ENCODE measurements around the gene RBM15B. TPM values are rescaled to one million over a fixed set of nuclear protein-coding genes. Genes with fewer than 3 reads are reported as not detected.

RBM15B gene
- total and polyA plus RNA-seq, 4 donors, result 8.4 to 31.8 (median 17.7) TPM

DNA sequence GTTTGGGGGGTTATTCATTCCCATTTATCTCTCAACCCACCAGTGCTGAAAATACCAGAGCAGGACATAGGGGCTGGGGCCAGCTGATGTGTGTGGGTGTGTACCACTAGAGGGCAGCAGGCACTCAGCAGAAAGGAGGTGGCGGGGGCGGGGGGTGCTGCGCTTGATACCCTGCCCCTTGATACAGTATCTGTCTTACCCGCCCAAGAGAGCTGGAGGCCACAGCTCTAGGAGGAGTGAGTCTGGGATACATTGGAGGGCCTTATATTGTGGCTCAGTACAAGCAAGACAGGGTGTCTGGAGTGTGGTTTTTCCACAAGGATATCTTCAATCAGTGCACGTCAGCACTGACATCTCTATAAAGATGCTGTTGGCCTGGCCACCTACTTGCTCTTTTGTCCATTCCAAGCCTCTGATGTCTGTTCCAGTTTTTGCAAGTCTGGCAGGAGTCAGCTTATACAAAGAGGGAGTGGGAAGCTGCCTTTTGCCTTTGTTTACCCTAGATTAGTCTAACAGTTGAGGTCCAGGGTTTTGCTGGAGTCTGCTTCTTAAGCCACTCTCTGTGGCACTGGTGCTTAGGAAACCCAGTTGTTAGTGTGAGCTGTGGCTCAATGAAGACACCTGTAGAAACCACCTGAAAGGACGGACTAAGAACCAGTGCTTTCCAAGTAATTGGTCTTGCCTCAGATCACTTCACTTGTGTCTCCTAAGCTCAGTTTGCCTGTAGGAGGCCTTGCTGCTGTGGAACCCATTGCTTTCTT is 1.5 kb upstream of the RBM15B start:
- peak; percentile 46 for TF ChIP-seq CTCF (IDR thresholded peaks at IDR 0.05; ENCODE audit: control extremely low read depth, extremely low read depth)
- Histone ChIP-seq H3K4me3 (no peak overlapping the region), H3K36me3 (ENCODE audit: control insufficient read depth in 4 of 4, insufficient read depth in 4 of 4, low read length in 4 of 4) (peaks cover 5 to 47% (median 34%) of the 10 kb centered on the region in 4 donors), H3K4me1 (ENCODE audit: control insufficient read depth in 5 of 5, insufficient read depth in 5 of 5, low read length in 5 of 5) (peaks cover 0 to 53% (median 20%) of the 10 kb centered on the region in 5 donors), H3K9ac (ENCODE audit: insufficient read depth in 1 of 2, low read length in 2 of 2) (no peak overlapping the region), H3K27me3 (ENCODE audit: control insufficient read depth in 3 of 3, insufficient read depth in 3 of 3, low read length in 2 of 3) (no peaks in the 10 kb centered on the region), H3K9me3 (ENCODE audit: control insufficient read depth in 4 of 4, insufficient read depth in 3 of 4, low read length in 3 of 4) (no peaks in the 10 kb centered on the region), H3K27ac (ENCODE audit: low read depth in 1 of 2, low read length in 1 of 2) (no peak overlapping the region)
- ATAC-seq (ENCODE audit: insufficient read depth, low FRiP score) (no peak), DNase-seq (peak; percentile 37 to 43 (median 40))
- WGBS, 2 donors, result 62 to 81% methylated on average over 6 of the region's 6 CpGs

DNA sequence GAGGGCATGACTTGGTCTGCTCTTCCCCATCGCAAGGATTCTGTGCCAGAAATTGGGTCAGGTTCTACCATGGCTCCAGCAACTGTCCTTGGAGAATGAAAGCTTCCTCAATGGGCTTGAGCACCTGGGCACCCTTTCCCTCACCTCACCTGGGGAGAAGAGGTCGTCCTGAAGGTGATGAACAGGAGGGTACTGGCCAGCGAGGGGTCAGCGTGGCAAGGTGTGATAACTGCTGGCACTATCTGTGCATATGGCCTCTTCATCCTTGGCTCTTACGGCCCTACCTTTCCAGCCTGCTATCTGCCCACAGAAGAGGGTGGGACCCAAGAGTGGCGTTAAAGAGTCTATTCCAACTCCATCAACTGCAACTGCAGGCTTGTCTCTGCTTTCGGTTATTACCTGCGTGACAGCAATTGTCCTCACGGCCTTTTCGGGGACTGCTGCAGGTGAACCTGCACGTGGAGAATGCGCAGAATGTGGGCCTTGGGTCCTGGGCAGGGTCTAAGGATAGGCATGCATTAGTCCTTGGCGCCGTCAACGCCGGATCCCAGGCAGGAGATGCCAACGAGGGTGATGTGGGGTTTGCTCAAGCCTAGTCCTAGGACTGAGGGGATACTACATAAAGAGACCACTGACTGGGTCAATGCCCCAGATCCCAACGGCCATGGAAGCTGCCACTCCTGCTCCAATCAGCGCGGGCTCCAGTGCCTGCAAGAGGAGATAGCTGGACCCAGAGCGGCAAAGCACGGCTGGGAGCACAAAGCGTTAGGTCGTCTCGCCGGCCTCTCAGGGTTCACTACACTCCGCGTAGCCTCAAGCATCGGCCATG is 625 bp upstream of the RBM15B start:
- ATAC-seq (ENCODE audit: insufficient read depth, low FRiP score) (no peak), DNase-seq (no peak)
- Histone ChIP-seq H3K27me3 (ENCODE audit: control insufficient read depth in 3 of 3, insufficient read depth in 3 of 3, low read length in 2 of 3) (no peaks in the 10 kb centered on the region), H3K36me3 (ENCODE audit: control insufficient read depth in 4 of 4, insufficient read depth in 4 of 4, low read length in 4 of 4) (peaks cover 5 to 49% (median 41%) of the 10 kb centered on the region in 4 donors), H3K9ac (ENCODE audit: insufficient read depth in 1 of 2, low read length in 2 of 2) (peak overlapping the region in 1 of 2 donors; percentile 8), H3K4me1 (ENCODE audit: control insufficient read depth in 5 of 5, insufficient read depth in 5 of 5, low read length in 5 of 5) (peaks cover 0 to 53% (median 20%) of the 10 kb centered on the region in 5 donors), H3K9me3 (ENCODE audit: control insufficient read depth in 4 of 4, insufficient read depth in 3 of 4, low read length in 3 of 4) (no peaks in the 10 kb centered on the region), H3K27ac (ENCODE audit: low read depth in 1 of 2, low read length in 1 of 2) (peak overlapping the region; percentile 29 to 68), H3K4me3 (peak overlapping the region; percentile 33)
- 39 to 42% methylated on average over 28 to 29 of the region's 29 CpGs for WGBS, 2 donors
- TF ChIP-seq CTCF (IDR thresholded peaks at IDR 0.05; ENCODE audit: control extremely low read depth, extremely low read depth), result no peak

- ATAC-seq (ENCODE audit: insufficient read depth, low FRiP score), result no peak
- H3K27ac ChIP-seq (ENCODE audit: low read depth in 1 of 2, low read length in 1 of 2), result peak overlapping the region; percentile 95 to 96
- H3K9ac ChIP-seq (ENCODE audit: insufficient read depth in 1 of 2, low read length in 2 of 2), result peak overlapping the region in 1 of 2 donors; percentile 51
- TF ChIP-seq CTCF (IDR thresholded peaks at IDR 0.05; ENCODE audit: control extremely low read depth, extremely low read depth), result no peak
- no peaks in the 10 kb centered on the region for H3K27me3 ChIP-seq (ENCODE audit: control insufficient read depth in 3 of 3, insufficient read depth in 3 of 3, low read length in 2 of 3)
- H3K4me1 ChIP-seq (ENCODE audit: control insufficient read depth in 5 of 5, insufficient read depth in 5 of 5, low read length in 5 of 5), result peaks cover 0 to 42% (median 13%) of the 10 kb centered on the region in 5 donors
- DNase-seq, result peak; percentile 27 to 47 (median 31)
- 10 to 17% methylated on average over 85 to 115 of the region's 115 CpGs for WGBS, 2 donors
- peak overlapping the region; percentile 81 for H3K4me3 ChIP-seq
- peaks cover 5 to 55% (median 43%) of the 10 kb centered on the region in 4 donors for H3K36me3 ChIP-seq (ENCODE audit: control insufficient read depth in 4 of 4, insufficient read depth in 4 of 4, low read length in 4 of 4)
- no peaks in the 10 kb centered on the region for H3K9me3 ChIP-seq (ENCODE audit: control insufficient read depth in 4 of 4, insufficient read depth in 3 of 4, low read length in 3 of 4)
These were observed 675 bp downstream of the RBM15B start for GRCh38 chr3:51391566-51392354.
